Inflammatory macrophage treated with lipopolysaccharide for 4 hours (primary cell): Measurements from ENCODE around the gene ORMDL3.
A peak's percentile ranks its signal among the peaks of the same experiment; 100 is the strongest.
"Not testable (repeated sequence)": the region's sequence is repeated elsewhere in the genome, so short reads cannot be mapped to it uniquely, and the experiment has no call there.

Experiments used
- DNase-seq: peaks from one replicate; pipeline ENCODE4 v3.0.0-alpha.2; 2020

Gene ORMDL3

GRCh38 chr17:39948489-39948828 lies 21.1 kb upstream of the ORMDL3 start:
- DNase-seq, result not testable (repeated sequence)

- DNase-seq, result no peak
These were observed 19.3 kb upstream of the ORMDL3 start for GRCh38 chr17:39946551-39947330.

GRCh38 chr17:39944393-39944711 lies 17.0 kb upstream of the ORMDL3 start:
- DNase-seq, result no peak

GRCh38 chr17:39943702-39944392 lies 16.4 kb upstream of the ORMDL3 start:
- no peak for DNase-seq

- DNase-seq, result peak; percentile 55
These were observed 12.4 kb upstream of the ORMDL3 start for GRCh38 chr17:39939588-39940419.

GRCh38 chr17:39939106-39939505 lies 11.7 kb upstream of the ORMDL3 start:
- DNase-seq, result no peak

GRCh38 chr17:39938140-39938869 lies 10.9 kb upstream of the ORMDL3 start:
- DNase-seq, result no peak

GRCh38 chr17:39937447-39937846 lies 10.0 kb upstream of the ORMDL3 start:
- DNase-seq, result no peak

GRCh38 chr17:39935909-39936308 lies 8.5 kb upstream of the ORMDL3 start:
- DNase-seq, result no peak

- no peak for DNase-seq
These were observed 6.9 kb upstream of the ORMDL3 start for GRCh38 chr17:39934324-39934723.

- no peak for DNase-seq
These were observed 6.5 kb upstream of the ORMDL3 start for GRCh38 chr17:39933912-39934311.

GRCh38 chr17:39929646-39930407 lies 2.4 kb upstream of the ORMDL3 start:
- no peak for DNase-seq

GRCh38 chr17:39928858-39929645 lies 1.7 kb upstream of the ORMDL3 start:
- DNase-seq, result peak; percentile 91

GRCh38 chr17:39927929-39928857 lies 792 bp upstream of the ORMDL3 start:
- DNase-seq, result peak; percentile 49

- DNase-seq, result no peak
These were observed 757 bp downstream of the ORMDL3 start for GRCh38 chr17:39926588-39927100.

GRCh38 chr17:39926135-39926587 lies 1.2 kb downstream of the ORMDL3 start:
- no peak for DNase-seq

GRCh38 chr17:39925282-39926134 lies 1.9 kb downstream of the ORMDL3 start:
- no peak for DNase-seq

GRCh38 chr17:39924691-39925055 lies 2.7 kb downstream of the ORMDL3 start:
- no peak for DNase-seq
